ENCODE results near the gene C1orf52. TPM values are rescaled to one million over a fixed set of nuclear protein-coding genes. Genes with fewer than 3 reads are reported as not detected.

C1orf52 gene
- total and polyA plus RNA-seq, 2 of the 13 experiments (the other 11 are each of a cell fraction or from before 2014, with no cell fraction given) = 19.4 to 27.4 TPM

DNA sequence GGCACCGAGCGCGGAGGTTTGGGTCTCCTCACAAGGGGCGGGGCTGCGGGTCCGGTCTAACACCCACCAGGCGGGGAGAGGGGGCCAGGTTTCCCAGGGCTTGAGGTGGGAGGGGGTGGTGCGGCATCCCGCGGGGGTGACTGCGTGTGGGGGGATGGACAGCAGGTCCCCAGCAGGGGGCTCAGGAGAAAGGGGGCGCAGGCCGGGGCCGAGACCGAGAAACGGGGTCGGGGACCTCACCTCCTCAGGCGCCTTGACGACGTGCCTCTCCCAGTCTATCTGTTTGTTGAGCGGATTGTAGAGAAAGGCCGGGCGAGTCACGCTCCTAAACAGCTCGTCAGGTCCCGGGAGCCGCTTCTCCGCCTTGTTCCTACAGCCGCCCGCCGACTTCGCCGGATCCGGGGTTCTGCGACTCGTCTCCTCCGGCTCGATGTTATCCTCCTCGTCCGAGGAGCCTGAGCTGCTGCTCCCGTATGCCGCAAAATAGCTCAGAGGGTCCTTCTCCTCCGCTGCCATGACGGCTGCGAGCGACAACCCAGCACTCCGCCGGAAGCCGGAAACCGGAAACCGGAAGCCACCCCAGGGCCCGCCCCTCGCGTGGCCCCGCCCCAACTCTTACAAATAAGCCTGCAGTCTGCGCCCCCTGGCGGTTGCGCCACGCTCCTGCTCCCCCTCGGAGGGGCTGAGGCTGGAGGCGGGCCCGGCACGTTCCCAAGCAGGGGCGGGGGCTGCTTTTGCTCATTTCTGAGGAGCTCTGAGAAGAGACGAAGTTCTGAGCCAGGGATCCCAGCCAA, at the start of gene C1orf52 (continued):
- no peak for TF ChIP-seq ZBTB10 (CRISPR knock-in tag; IDR thresholded peaks at IDR 0.05; ENCODE audit: borderline replicate concordance)
- TF ChIP-seq, protein P1, sequence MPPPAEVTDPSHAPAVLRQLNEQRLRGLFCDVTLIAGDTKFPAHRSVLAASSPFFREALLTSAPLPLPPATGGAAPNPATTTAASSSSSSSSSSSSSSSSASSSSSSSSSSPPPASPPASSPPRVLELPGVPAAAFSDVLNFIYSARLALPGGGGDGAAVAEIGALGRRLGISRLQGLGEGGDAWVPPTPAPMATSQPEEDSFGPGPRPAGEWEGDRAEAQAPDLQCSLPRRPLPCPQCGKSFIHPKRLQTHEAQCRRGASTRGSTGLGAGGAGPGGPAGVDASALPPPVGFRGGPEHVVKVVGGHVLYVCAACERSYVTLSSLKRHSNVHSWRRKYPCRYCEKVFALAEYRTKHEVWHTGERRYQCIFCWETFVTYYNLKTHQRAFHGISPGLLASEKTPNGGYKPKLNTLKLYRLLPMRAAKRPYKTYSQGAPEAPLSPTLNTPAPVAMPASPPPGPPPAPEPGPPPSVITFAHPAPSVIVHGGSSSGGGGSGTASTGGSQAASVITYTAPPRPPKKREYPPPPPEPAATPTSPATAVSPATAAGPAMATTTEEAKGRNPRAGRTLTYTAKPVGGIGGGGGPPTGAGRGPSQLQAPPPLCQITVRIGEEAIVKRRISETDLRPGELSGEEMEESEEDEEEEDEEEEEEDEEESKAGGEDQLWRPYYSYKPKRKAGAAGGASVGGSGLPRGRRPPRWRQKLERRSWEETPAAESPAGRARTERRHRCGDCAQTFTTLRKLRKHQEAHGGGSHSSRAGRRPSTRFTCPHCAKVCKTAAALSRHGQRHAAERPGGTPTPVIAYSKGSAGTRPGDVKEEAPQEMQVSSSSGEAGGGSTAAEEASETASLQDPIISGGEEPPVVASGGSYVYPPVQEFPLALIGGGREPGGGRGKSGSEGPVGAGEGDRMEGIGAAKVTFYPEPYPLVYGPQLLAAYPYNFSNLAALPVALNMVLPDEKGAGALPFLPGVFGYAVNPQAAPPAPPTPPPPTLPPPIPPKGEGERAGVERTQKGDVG (CRISPR knock-in tag; IDR thresholded peaks at IDR 0.05; ENCODE audit: borderline replicate concordance) = no peak
- TF ChIP-seq CHD2 (IDR thresholded peaks at IDR 0.05; ENCODE audit: low read depth, low read length) = no peak
- TF ChIP-seq, protein P2, sequence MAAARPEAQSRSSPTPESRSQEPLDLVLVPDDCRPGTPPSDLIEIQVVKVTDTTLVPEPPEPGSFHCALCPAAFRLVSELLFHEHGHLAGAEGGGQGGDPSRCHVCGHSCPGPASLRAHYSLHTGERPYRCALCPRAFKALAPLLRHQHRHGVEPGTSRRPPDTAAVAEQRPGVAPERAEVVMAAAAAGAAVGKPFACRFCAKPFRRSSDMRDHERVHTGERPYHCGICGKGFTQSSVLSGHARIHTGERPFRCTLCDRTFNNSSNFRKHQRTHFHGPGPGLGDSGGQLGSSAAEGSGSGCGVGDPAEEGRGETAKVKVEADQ (CRISPR knock-in tag; IDR thresholded peaks at IDR 0.05; ENCODE audit: borderline replicate concordance) = 0 out of 2 replicates have a peak, but pooled peaks have one; percentile 41
- TF ChIP-seq DDIT3 (CRISPR knock-in tag; IDR thresholded peaks at IDR 0.05) = no peak
- TF ChIP-seq, protein P3, sequence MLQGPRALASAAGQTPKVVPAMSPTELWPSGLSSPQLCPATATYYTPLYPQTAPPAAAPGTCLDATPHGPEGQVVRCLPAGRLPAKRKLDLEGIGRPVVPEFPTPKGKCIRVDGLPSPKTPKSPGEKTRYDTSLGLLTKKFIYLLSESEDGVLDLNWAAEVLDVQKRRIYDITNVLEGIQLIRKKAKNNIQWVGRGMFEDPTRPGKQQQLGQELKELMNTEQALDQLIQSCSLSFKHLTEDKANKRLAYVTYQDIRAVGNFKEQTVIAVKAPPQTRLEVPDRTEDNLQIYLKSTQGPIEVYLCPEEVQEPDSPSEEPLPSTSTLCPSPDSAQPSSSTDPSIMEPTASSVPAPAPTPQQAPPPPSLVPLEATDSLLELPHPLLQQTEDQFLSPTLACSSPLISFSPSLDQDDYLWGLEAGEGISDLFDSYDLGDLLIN (CRISPR knock-in tag; IDR thresholded peaks at IDR 0.05; ENCODE audit: borderline replicate concordance) = no peak
- peak; percentile 81 for TF ChIP-seq ZNF605 (CRISPR knock-in tag; IDR thresholded peaks at IDR 0.05)
- no peak for TF ChIP-seq NFE2L2 (IDR thresholded peaks at IDR 0.05; ENCODE audit: low read length)
- no peak for TF ChIP-seq RNF2 (conservative IDR thresholded peaks at IDR 0.05; ENCODE audit: low read depth)
- no peak; the same call in 1 of the 2 replicates for TF ChIP-seq MED13 (CRISPR knock-in tag; IDR thresholded peaks at IDR 0.05)
- TF ChIP-seq ZNF672 (CRISPR knock-in tag; IDR thresholded peaks at IDR 0.05) = no peak
- no peak for TF ChIP-seq ETS1 (CRISPR knock-in tag; IDR thresholded peaks at IDR 0.05)
- TF ChIP-seq, protein P4, sequence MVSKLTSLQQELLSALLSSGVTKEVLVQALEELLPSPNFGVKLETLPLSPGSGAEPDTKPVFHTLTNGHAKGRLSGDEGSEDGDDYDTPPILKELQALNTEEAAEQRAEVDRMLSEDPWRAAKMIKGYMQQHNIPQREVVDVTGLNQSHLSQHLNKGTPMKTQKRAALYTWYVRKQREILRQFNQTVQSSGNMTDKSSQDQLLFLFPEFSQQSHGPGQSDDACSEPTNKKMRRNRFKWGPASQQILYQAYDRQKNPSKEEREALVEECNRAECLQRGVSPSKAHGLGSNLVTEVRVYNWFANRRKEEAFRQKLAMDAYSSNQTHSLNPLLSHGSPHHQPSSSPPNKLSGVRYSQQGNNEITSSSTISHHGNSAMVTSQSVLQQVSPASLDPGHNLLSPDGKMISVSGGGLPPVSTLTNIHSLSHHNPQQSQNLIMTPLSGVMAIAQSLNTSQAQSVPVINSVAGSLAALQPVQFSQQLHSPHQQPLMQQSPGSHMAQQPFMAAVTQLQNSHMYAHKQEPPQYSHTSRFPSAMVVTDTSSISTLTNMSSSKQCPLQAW (CRISPR knock-in tag; IDR thresholded peaks at IDR 0.05) = no peak; the same call in 1 of the 2 replicates
- TF ChIP-seq ZFP36 (IDR thresholded peaks at IDR 0.05; ENCODE audit: borderline replicate concordance, low read depth, low read length, partially characterized antibody) = no peak
- no peak for TF ChIP-seq ZNF331 (CRISPR knock-in tag; IDR thresholded peaks at IDR 0.05)

Data from HepG2 (cell line).